Activated gamma-delta T cell treated with Interleukin-2 at 50 U/mL for 16 hours (primary cell): ENCODE measurements around the gene KCNV2.
"Not testable (repeated sequence)": the region's sequence is repeated elsewhere in the genome, so short reads cannot be mapped to it uniquely, and the experiment has no call there.

Experiments used
- DNase-seq: peaks from one replicate; pipeline ENCODE4 v3.0.0-alpha.2; 2020

KCNV2 gene

DNA sequence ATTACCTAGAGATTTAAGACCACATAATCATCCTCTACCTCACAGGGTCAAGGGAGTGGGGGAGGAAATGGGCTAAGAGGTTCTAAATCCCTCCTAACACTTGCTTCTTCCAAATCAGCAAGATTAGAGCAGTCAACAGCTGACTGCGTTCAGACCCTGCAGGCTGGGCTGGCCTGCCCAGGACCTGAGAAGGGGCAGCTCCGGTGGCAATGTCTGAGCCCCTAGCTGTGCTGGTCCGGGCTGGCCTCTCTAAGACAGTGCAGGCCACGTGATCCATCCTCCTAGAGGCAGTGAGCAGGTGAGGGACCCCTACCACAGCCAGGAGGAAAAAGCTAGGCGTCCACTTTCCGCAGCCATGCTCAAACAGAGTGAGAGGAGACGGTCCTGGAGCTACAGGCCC is at the start of gene KCNV2:
KCNV2 (plus strand) TSS at position 126 of the 400 bp plus-strand sequence; CDS start at position 356, 230 bp downstream.
- no peak for DNase-seq

DNA sequence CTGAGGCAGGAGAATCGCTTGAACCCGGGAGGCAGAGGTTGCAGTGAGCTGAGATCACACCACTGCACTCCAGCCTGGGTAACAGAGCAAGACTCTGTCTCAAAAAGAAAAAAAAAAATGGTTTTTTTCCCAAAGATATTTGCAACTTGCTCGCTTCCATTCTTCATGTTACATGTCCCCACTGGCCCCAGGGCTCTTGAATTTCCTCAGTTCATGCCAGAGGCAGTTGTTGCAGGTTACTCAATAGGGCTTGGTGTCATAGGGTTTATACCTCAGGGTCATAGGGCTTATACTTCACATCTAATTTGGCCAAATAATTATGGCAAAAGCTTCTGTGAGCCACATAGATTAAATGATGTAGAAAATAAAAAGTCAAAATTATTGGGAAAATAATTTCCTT is 44.1 kb upstream of the KCNV2 start:
- no peak for DNase-seq

DNA sequence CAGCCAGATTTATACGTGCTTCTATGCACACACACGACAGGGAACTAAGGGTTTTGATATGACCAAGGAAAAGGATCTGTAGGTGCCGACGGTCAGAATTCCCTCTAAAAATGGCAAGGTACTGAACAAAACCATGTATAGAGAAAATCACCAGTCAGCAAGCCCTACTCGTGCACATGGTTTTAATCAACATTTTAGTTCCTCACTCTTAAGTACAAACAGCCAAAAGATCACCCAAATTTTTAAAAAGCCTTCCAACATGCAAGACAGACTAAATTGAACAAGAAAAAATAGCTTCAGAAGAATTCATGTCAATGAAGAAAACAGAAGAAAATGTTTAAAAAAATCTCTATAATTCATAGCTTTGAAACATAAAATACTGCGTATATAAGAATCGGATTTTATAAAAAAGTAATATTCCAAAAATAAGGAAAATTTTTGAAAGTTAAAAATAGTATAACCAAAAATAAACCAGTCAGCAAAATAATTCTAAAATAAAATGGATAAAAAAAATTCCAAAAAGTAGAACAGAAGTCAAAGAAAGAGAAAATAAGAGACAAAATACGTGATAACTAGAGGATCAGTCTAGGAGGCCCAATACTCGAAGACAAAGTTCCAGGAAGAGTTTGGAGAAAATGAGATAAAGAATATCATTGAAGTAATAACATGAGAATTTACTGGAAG is 43.0 kb upstream of the KCNV2 start:
- DNase-seq, result no peak

DNA sequence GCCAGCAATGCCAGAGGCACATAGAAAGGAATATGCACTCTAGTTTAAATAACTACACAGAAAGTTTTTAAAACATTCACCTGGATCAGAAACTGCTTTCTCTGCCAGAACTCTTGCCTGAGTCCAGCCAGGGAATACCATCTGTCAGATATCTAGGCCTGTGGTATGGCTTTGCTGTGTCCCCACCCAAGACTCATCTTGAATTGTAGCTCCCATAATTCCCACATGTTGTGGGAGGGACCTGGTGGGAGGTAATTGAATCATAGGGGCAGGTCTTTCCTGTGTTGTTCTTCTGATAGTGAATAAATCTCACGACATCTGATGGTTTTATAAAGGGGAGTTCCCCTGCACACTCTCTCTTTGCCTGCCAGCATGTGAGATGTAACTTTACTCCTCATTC is 41.5 kb upstream of the KCNV2 start:
- DNase-seq, result no peak

DNA sequence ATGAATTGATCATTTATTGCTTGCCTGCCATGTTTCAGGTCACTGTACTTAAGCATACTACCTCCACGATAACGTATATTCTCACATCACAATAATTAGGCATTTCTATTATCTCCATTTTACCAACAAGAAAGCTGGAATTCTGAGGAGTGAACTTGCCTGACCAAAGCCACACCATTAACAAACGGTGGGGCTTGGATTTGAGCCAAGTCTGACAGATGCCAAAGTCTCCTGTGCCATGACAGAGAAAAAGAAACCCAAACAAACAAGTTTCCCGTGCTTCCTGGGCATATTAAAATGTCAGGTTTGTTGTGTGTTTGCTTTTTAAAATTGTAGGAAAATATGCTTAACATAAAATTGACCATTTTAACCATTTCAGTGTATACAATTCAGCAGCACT is 40.8 kb upstream of the KCNV2 start:
- DNase-seq, result no peak

DNA sequence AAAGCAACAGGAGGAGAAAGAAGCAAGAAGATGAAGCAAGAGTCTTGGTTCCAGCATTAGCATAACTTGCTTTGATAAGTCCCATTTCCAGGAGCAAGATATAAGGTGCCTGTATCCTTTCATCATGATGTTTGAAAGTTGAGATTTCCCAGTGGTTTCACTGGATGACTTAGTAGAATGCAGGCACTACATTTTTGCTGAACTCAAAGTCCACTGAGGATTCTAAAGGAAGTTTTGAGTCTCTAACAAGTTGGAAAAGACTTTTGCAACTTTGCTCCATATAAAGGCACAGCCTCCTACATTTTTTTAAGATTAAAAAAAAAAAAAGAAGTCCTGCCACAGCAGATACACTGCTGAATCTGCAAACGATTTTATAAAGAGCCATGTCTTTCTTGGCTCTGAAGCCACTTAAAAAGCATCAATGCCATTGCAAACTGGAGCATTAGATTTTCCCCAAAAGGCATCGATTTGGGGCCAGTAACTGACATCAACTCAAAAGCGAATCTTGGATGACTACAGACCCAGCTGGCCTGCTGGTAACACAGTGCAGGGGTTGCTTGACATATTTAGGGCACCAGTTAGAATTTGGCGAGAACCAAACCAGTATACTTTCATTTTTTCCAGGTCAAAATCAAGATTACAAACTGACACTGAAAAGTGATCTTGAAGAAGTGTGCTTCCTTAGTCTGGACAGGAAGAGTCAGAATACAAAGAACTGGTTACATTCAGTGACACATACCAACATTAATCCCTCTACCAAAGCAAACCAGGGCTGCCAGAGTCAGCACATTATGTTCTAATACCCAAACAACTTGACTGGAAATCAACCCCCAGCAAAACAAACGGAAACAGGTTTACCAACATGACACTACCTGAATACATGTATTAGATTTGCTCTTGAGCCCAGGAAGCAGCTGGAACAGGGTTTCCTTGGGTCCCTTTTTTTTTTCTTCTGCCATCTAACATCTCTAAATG is 39.1 kb upstream of the KCNV2 start:
- no peak for DNase-seq

DNA sequence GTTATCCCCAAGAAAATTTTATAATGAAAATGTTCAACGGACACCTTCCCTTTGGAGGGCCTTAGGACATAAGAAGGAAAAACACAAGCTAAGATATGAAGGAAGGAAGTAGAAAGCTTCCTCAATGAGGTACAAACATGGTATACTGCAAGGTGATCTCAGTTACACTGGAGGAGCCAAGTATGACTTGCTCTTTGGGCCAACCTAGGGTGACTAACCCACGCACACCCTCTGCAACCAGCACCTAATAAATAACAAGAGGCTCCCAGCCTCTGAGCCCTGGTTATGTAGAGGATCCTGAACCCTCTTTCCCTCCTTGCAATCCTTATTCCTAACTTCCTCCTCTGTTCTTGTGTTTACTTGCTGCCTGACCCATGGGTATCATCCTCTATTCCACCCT is 38.3 kb upstream of the KCNV2 start:
- DNase-seq, result no peak

DNA sequence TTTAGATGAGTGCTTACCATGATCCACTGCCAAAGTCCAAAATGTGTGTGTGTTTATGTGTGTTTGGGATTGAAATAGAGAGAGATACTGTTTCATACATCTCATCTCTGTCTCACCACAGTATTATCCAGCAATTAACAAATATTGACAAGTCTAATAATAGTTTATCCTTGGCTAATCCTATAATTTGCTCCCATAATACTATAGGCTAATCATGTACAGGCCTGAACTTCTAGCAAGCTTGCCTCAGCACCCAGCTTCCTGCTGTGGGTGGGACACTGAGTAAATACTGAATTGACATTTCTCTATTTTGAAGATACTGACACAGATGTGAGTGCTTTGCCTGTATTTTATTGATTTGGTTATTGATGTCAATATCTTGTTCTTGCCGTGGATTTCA is 35.3 kb upstream of the KCNV2 start:
- no peak for DNase-seq

DNA sequence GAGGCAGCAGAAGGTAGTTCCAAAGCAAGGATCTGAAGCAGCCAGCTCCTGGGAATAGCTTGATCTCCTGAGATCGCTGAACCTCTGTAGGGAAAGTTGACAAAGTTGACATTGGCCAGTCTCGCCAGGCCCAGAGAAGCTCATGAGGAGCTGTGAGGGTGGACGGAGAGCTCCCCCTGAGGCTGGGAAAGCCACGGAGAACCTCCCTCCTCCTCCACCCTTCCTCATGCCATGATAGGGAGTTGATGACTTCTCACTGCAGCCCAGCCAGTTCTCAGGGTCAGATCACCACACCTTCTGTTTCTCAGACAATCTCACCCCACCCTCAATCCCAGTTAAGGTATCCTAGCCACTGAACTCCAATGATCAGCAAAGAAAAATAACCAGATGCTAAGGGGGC is 30.4 kb upstream of the KCNV2 start:
- no peak for DNase-seq

DNA sequence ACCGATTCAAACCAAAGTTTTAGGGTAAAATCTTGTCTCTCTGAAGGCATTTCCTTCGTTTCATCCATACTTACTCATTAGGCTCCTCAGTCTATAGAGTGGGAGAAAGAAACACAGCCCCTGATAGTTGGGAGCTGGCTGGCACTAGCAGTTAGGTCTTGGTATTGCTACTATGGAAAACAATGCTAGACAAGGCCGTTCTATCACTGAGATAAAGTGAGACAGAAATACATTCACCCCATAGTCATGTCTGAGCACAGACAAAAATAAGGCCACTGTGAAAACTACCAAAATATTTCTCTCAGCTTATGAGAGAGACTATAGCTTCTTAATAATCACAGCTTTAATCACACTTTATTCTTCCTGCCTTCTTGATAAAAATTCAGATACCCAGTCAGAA is 28.7 kb upstream of the KCNV2 start:
- no peak for DNase-seq

DNA sequence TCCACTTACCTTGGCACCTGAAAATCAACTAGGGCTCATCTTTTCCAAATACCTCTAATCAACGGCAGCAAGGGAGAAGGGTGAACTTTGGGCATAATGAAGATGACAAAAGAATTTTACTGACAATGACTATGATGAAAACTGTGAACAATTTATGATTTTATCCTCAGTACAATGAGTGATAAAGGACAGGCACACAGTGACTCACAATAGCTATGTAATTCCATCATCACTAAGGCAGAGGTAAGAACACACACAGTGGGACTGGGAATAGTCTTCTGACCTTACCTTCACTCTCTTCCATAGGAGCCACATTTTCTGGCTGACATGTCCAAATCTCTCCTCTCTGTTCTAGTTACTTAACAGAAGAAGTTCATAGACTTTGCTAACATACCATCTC is 26.1 kb upstream of the KCNV2 start:
- DNase-seq, result no peak

DNA sequence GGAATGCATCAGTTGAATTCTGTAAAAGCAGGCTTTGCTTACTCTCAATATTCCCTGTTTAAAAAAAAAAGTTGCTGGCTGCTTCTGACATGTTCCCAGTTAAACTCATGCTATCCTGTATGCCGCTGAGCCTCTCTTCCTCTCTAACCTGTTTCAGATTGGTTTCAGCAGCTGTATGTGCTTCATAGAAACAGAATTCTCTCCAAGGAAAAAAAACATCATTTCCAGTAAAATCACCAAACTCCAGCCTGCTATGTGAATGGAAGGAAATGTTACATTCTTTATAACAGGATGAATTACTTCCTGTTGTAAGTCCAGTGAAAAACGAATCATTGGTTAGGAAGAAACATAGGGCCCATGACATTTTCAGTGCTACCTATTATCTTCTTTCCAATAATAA is 25.7 kb upstream of the KCNV2 start:
- DNase-seq, result no peak

DNA sequence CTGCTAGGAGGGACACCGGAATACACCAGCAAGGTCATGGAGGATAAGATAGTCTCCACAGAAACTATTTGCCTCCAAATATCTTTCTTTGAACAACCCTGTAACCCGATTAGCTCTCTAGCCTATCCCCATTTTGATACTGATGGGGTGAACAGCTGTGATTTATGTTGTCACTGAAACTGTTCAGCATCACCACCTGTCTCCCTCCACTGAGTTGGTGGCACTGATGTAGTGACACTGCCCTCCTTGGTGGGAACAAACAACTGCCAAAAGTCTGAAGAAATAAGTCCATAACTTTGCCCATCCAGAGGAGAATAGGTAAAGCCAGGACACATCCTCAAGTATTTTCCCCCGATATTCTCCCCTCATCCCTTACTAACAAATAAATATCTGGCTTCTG is 24.3 kb upstream of the KCNV2 start:
- DNase-seq, result no peak

DNA sequence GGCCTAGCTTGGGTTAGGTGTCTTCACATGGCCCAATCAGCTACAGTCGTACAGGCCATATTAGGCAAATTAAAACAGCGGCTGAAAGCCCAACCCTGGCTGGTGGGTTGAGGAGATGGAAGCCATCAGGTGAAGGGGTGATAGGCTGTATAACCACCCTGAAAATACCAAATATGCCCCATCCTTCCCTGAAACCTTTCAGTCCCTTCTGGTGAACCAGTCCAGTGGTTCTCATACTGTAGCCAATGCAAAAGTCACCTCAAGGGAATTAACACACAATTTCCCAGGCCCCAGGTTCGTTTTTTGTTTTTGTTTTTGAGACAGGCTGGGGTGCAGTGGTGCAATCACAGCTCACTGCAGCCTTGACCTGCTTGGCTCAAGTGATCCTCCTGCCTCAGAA is 19.8 kb upstream of the KCNV2 start:
- no peak for DNase-seq

DNA sequence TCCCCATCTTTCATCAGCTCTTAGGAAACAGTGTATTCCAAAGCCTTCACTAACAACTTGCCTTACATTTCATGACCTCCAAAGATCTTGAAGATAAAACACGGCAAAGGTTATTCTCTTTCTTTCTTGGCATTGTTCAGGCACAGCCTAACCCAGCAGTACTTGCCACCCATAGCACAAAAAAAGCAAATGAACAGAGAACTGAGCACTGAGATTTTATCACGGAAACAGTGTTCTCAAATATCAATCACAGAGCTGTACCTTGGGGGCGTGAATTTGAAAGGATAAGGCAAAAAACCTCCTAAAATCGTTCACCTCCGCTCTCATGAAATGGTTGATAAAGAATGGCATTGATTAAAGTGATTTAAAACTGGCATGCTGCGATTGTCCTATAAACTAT is 16.9 kb upstream of the KCNV2 start:
- no peak for DNase-seq

DNA sequence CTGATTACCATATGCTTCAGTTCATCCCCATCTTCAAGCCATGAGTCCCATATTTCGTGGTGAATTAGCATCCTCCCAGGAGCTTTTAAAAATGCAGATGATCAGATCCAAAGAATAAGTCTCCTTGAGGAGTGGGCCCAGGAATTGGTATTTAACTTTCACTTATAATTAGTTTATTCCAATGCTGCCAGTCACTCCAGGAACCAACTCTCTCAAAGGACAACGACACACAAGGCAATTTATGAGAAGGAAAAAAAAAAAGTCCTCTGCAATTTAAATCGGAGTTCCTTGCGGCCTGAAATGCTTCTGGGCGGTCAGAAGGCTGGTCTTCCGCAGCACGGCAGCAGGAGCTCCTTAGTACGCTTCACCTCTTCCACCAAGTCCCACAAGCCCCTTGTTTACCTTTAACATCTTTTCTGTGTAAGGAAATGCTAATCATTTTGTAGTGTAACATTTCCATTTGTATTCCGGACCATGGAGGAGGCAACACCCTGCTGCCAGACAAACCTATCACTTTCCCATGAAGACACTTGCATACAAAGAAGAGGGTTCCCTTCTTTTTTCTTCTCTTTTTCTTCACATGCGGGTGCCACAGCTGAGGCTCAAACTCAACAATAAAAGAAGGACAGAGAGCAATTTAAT is 16.3 kb upstream of the KCNV2 start:
- no peak for DNase-seq

DNA sequence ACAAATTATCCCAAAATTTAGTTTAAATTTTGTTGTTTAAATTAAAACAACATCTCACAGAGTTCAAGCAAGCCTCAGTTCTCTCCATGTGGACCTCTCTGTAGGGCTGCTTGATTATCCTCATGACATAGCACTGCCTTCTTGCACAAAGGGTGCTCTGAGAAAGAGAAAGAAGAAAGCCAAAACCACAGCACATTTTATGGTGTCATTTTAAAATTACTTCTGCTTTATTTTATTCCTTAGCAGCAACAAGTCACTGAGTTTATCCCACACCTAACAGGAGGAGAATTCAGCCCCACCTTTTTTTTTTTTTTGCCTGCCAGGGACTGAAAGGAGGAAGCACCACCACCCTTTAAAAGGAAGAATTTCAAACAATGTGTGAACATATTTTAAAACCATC is 12.8 kb upstream of the KCNV2 start:
- DNase-seq, result no peak

DNA sequence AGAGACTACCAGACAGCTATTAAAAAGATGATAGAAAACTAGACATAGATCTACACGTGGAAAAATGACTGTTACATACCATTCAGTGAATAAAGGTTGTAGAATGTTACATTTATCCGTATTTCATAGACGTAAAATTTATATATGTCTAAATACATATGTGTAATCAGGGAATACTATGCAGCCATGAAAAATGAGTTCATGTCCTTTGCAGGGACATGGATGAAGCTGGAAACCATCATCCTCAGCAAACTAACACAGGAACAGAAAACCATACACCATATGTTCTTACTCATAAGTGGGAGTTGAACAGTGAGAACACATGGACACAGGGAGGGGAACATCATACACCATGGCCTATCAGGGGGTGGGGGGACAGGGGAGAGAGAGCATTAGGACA is 10.1 kb upstream of the KCNV2 start:
- DNase-seq, result not testable (repeated sequence)

DNA sequence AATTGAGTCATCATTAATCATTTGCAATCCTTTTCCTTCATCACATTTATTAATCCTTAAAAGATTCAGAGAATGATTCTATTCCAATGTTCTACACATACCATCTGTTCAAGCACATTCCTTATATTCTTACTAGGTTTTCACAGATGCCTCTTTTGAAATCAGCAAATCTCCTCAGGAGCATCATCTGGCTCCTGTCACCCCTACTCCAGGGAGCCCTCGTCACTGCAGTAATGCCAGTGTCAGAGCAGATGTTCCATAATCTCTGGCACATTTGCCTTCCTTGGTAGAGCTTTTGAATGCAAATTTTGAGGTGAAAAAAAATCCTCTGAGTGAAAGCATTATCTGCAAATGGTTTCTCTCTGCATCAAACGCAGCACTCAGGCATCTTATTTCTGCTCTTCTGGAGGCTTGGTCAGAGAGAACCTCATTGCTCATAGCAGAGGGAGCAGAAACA is 7.6 kb upstream of the KCNV2 start:
- DNase-seq, result no peak

DNA sequence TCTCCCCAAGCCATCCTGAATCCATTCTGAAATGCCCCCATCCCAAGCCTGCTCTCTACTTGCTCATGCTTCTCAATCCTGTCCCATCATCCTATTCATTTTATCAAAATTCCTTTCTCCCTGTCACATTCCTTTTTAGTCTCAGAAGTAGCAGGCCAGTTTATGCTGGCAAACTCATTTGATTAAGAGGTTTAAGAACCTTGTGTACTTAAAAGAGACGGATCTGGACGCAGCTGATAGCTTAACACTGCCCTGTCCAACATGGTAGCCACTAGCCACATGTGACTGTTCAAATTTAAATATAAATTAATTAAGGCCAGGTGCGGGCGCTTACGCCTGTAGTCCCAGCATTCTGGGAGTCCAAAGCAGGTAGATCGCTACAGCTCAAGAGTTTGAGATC is 5.6 kb upstream of the KCNV2 start:
- no peak for DNase-seq

DNA sequence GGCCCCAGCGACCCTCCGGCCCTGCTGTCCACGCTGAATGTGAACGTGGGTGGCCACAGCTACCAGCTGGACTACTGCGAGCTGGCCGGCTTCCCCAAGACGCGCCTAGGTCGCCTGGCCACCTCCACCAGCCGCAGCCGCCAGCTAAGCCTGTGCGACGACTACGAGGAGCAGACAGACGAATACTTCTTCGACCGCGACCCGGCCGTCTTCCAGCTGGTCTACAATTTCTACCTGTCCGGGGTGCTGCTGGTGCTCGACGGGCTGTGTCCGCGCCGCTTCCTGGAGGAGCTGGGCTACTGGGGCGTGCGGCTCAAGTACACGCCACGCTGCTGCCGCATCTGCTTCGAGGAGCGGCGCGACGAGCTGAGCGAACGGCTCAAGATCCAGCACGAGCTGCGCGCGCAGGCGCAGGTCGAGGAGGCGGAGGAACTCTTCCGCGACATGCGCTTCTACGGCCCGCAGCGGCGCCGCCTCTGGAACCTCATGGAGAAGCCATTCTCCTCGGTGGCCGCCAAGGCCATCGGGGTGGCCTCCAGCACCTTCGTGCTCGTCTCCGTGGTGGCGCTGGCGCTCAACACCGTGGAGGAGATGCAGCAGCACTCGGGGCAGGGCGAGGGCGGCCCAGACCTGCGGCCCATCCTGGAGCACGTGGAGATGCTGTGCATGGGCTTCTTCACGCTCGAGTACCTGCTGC is 839 bp downstream of the KCNV2 start:
- DNase-seq, result no peak

DNA sequence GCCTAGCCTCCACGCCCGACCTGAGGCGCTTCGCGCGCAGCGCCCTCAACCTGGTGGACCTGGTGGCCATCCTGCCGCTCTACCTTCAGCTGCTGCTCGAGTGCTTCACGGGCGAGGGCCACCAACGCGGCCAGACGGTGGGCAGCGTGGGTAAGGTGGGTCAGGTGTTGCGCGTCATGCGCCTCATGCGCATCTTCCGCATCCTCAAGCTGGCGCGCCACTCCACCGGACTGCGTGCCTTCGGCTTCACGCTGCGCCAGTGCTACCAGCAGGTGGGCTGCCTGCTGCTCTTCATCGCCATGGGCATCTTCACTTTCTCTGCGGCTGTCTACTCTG is 1.4 kb downstream of the KCNV2 start:
- no peak for DNase-seq

DNA sequence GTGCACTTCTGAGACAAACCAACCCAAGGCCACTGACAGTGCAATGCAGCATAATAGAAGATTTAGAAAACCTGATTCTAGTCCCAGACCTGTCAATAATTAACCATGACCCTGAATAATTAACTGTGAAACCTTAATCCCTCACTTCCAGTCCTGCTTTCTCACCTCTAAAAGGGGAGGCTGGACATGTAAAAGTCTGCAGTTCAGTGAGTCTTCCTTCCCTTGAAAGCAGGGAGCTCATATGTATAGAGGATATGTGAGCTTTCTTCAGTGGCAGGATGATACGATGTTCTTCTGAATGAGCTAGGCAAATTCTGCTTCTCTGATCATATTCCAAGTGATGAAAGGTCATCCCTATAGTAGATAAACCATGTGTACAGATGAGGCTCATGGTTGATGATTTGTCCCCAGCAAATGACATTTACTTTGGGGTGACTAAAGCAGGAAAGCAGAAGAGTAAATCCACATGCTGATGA is 2.9 kb downstream of the KCNV2 start:
- DNase-seq, result no peak
